Endothelial cell of umbilical vein (primary cell): ENCODE data around the gene IFT57. TPM values are rescaled to one million over a fixed set of nuclear protein-coding genes. Genes with fewer than 3 reads are reported as not detected.

Experiments
- BruUV-seq: library from RNA; stranded (reverse); fragments of 400-500 nt; replicated peaks from 2 replicates; lab custom pipeline; 2021; lab: Mats Ljungman, UMichigan
- CTCF ChIA-PET: fragments of 300-600, 350-600 bp; sonication (Branson Sonifier 250); formaldehyde crosslinking; loops from one replicate; lab custom pipeline; 2021; ENCODE audit warnings: antibody characterized with exemption, inconsistent platforms; lab: Charles Lee
- POLR2A ChIA-PET: fragments of 300-600, 350-600 bp; sonication (Branson Sonifier 250); formaldehyde crosslinking; loops from one replicate; lab custom pipeline; 2021; ENCODE audit warnings: antibody characterized with exemption, inconsistent platforms; lab: Charles Lee
- DNase-seq: peaks from one replicate; pipeline ENCODE4 v3.0.0-alpha.2; 2011; ENCODE audit warnings: low read depth, low spot score
- FAIRE-seq: peaks from 2 replicates; lab custom pipeline; 2011; peaks lifted over from hg19 to GRCh38; lab: Jason Lieb, UNC
- H2AFZ ChIP-seq: 2 replicates; pipeline ENCODE4 v1.6.0; 2012; ENCODE audit warnings: low read depth, low read length, control low read depth, inconsistent platforms
- H3K27ac ChIP-seq: 2 replicates; pipeline ENCODE4 v1.5.1; 2011; ENCODE audit warnings: low read depth, mild to moderate bottlenecking, control low read depth, low read length, moderate library complexity; ENCODE audit not compliant: insufficient read depth
- H3K27me3 ChIP-seq, 2 experiments: 2 replicates each; pipeline versions ENCODE4 v1.6.0 to v1.6.1; 2011; ENCODE audit warnings: low read length in 2 of 2, mixed read lengths in 1 of 2; ENCODE audit not compliant: control insufficient read depth in 2 of 2, insufficient read depth in 2 of 2
- H3K36me3 ChIP-seq, 2 experiments: 2 replicates in 1 of 2; 3 replicates in 1 of 2; pipeline ENCODE4 v1.5.1; 2011; ENCODE audit warnings: low read length in 2 of 2, mild to moderate bottlenecking in 1 of 2, moderate library complexity in 1 of 2; ENCODE audit not compliant: control insufficient read depth in 2 of 2, insufficient read depth in 2 of 2; ENCODE audit errors: extremely low read depth in 1 of 2
- H3K4me1 ChIP-seq: 3 replicates; pipeline ENCODE4 v1.5.1; 2011; ENCODE audit warnings: mild to moderate bottlenecking, low read length; ENCODE audit not compliant: control insufficient read depth, insufficient read depth; ENCODE audit errors: extremely low read depth
- H3K4me2 ChIP-seq: 2 replicates; pipeline ENCODE4 v1.6.1; 2011; ENCODE audit warnings: low read length, control low read depth, mixed read lengths; ENCODE audit not compliant: insufficient read depth
- H3K4me3 ChIP-seq, 3 experiments: fragments of 200-600 bp in 1 of 3; sonication (generic), shearing (Covaris generic) in 1 of 3; replicated peaks in 1 of 3; 2 replicates each; pipeline ENCODE4 v1.5.1; 2011 to 2016; ENCODE audit warnings: control low read depth in 3 of 3, low read length in 3 of 3, mild to moderate bottlenecking in 2 of 3, inconsistent platforms in 1 of 3, low read depth in 1 of 3, moderate library complexity in 1 of 3; ENCODE audit not compliant: insufficient read depth in 1 of 3
- H3K79me2 ChIP-seq: 2 replicates; pipeline ENCODE4 v1.6.0; 2012; ENCODE audit warnings: low read length, inconsistent platforms; ENCODE audit not compliant: control insufficient read depth, insufficient read depth
- H3K9ac ChIP-seq: replicated peaks from 2 replicates; pipeline ENCODE3; 2011; ENCODE audit warnings: low read length, control low read depth; ENCODE audit not compliant: insufficient read depth; ENCODE audit errors: extremely low read depth
- H3K9me1 ChIP-seq: replicated peaks from 3 replicates; pipeline ENCODE4 v1.6.0; 2011; ENCODE audit warnings: mild to moderate bottlenecking, low read length; ENCODE audit not compliant: control insufficient read depth, insufficient read depth; ENCODE audit errors: extremely low read depth
- H3K9me3 ChIP-seq: replicated peaks from 2 replicates; pipeline ENCODE4 v1.5.1; 2012; ENCODE audit warnings: low read length, inconsistent platforms; ENCODE audit not compliant: control insufficient read depth, insufficient read depth
- H4K20me1 ChIP-seq: replicated peaks from 2 replicates; pipeline ENCODE3; 2011; ENCODE audit warnings: mild to moderate bottlenecking, low read length; ENCODE audit not compliant: control insufficient read depth, insufficient read depth; ENCODE audit errors: extremely low read depth
- CTCF ChIP-seq, 2 donors: IDR thresholded peaks; 1 replicate in 1 of 2; 2 replicates in 1 of 2; pipeline ENCODE4 v1.5.1; 2011; ENCODE audit warnings: low read length in 2 of 2, mild to moderate bottlenecking in 2 of 2, moderate library complexity in 2 of 2, control low read depth in 1 of 2, inconsistent platforms in 1 of 2, low read depth in 1 of 2; ENCODE audit not compliant: insufficient read depth in 1 of 2; ENCODE audit errors: extremely low read depth in 1 of 2
- EZH2 ChIP-seq: IDR thresholded peaks from 2 replicates; pipeline ENCODE4 v1.6.1; 2012; ENCODE audit warnings: borderline replicate concordance, low read depth, mild to moderate bottlenecking, moderate library complexity, low read length, inconsistent platforms; ENCODE audit not compliant: severe bottlenecking
- FOS ChIP-seq: IDR thresholded peaks from 2 replicates; pipeline ENCODE4 v1.6.1; 2011; ENCODE audit warnings: mild to moderate bottlenecking, low read length, moderate library complexity, borderline replicate concordance; ENCODE audit not compliant: insufficient read depth
- GATA2 ChIP-seq: IDR thresholded peaks from 2 replicates; pipeline ENCODE4 v1.7.0; 2011; ENCODE audit warnings: low read depth, mild to moderate bottlenecking, moderate library complexity, mixed read lengths, low read length; ENCODE audit not compliant: insufficient read length, insufficient read depth
- JUN ChIP-seq: IDR thresholded peaks from 2 replicates; pipeline ENCODE4 v1.6.1; 2011; ENCODE audit warnings: borderline replicate concordance, low read depth; ENCODE audit not compliant: insufficient read length, insufficient read depth
- MAX ChIP-seq: IDR thresholded peaks from 2 replicates; pipeline ENCODE4 v1.6.1; 2011; ENCODE audit not compliant: insufficient read depth, insufficient read length
- MYC ChIP-seq: IDR thresholded peaks from one replicate; pipeline ENCODE4 v1.6.1; 2011; ENCODE audit warnings: mild to moderate bottlenecking, low read depth, low read length
- POLR2A ChIP-seq: IDR thresholded peaks from 2 replicates; pipeline ENCODE4 v1.6.1; 2012; ENCODE audit warnings: low read depth, mild to moderate bottlenecking, control low read depth, low read length
- POLR2AphosphoS5 ChIP-seq: IDR thresholded peaks from 2 replicates; pipeline ENCODE4 v1.6.1; 2012; ENCODE audit warnings: low read depth, mild to moderate bottlenecking, control low read depth, low read length, moderate library complexity; ENCODE audit not compliant: insufficient read depth
- dilution Hi-C: fragments of 300-500 bp; cut with MboI; formaldehyde crosslinking; loops from one replicate; pipeline ENCODE4 v1.15.0; 2019; ENCODE audit warnings: low sequenced_read_pairs; ENCODE audit not compliant: extremely low pct_ligation_motif_present
- intact Hi-C: fragments of 100-400 bp; cut with micrococcal nuclease; formaldehyde crosslinking; loops from one replicate; pipeline ENCODE4 v1.10.0; 2022
- polyA plus RNA-seq, 4 experiments: library from polyadenylated mRNA; depleted of rRNA in 3 of 4; stranded (reverse) in 3 of 4; unstranded in 1 of 4; fragments of >200 nt; gene quantifications; 2 replicates each; pipeline versions ENCODE4 v1.2.1 to v1.2.3, GENCODE V29; 2011 to 2012; ENCODE audit warnings: missing spikeins in 1 of 4
- total RNA-seq: library from RNA; stranded (reverse); gene quantifications from 2 replicates; pipeline ENCODE4 v1.2.3, GENCODE V29; 2021

The IFT57 gene
- total and polyA plus RNA-seq, 2 donors (not counting 3 experiments of a cell fraction or from before 2014, with no cell fraction given), result 15.2 to 25.1 TPM

GRCh38 chr3:108189440-108189839 is 32.8 kb downstream of the IFT57 start:
- H3K9ac ChIP-seq, result no peak overlapping the region
- no peaks in the 10 kb centered on the region for H3K79me2 ChIP-seq
- TF ChIP-seq POLR2A (no peak), GATA2 (no peak), CTCF (IDR thresholded peaks at IDR 0.05; ENCODE audit: extremely low read depth in 1 of 2, insufficient read depth in 1 of 2, low read depth in 1 of 2, low read length in 2 of 2) (no peak), FOS (no peak), MAX (no peak), MYC (no peak), EZH2 (no peak), JUN (no peak), POLR2AphosphoS5 (no peak)
- H4K20me1 ChIP-seq, result no peaks in the 10 kb centered on the region
- BruUV-seq, result no TSS peak
- no peak overlapping the region for H2AFZ ChIP-seq
- ChIA-PET POLR2A (no interaction called here), CTCF (interaction anchor here (1.3 to 1.4 kb wide), 2 partner anchors 33 to 35 kb away, joined by 3 to 4 read pairs; no protein-coding TSS in a partner anchor)
- no peaks in the 10 kb centered on the region for H3K9me1 ChIP-seq
- dilution Hi-C loops (no loop called here), intact Hi-C loops (no loop called here)
- no peak overlapping the region for H3K4me2 ChIP-seq
- H3K9me3 ChIP-seq, result no peaks in the 10 kb centered on the region
- no peaks in the 10 kb centered on the region for H3K27me3 ChIP-seq
- no peaks in the 10 kb centered on the region for H3K4me1 ChIP-seq
- no peak overlapping the region for H3K4me3 ChIP-seq
- H3K27ac ChIP-seq, result no peak overlapping the region
- FAIRE-seq (no peak), DNase-seq (no peak)
- H3K36me3 ChIP-seq, result peaks cover 0 to 2% of the 10 kb centered on the region in 2 experiments
